ENCODE results near the gene XAGE1B.
A peak's percentile ranks its signal among the peaks of the same experiment; 100 is the strongest.
"Not testable (repeated sequence)": the region's sequence is repeated elsewhere in the genome, so short reads cannot be mapped to it uniquely, and the experiment has no call there.

The XAGE1B gene, protein sequence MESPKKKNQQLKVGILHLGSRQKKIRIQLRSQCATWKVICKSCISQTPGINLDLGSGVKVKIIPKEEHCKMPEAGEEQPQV

DNA sequence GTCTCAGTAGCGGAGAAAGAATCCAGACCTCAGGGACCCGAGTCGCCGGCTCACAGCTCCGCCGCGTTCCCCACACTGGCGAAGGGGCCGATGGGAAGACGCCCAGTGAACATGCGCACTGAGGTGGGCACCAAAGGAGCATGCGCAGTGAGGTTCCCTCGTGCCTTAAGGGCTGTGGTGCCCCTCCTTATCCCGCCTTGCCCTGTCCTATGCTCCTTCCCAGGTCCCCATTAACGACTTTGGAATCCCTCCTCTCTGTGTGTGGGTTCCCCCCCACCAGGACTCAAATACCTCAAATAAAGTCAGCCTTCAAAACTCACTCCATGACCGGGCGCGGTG is at the start of gene XAGE1B:
Gene XAGE1B, minus strand, starts transcription at position 77 of the 339 bp plus-strand sequence. CDS start 1,536 bp downstream, outside the sequence.
- DNase-seq: not testable (repeated sequence)

DNA sequence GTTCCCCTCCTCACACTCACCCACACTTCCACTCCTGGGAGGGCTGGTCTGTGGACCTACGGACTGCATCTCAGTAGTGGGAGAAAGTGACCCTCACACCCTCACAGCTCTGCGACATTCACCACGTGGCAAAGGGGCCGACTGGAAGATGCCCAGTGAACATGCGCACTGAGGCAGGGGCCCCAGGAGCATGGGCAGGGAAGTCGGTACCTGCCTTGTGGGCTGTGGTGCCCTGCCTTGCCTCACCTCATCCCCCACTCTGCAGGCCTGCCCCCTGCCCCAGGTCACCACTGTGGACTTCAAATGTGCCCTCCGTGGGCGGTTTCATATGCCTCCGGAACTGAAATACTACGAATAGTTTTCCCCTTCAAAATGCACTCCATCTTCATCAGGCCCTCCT is 46.2 kb upstream of the XAGE1B start:
- no peak for DNase-seq

DNA sequence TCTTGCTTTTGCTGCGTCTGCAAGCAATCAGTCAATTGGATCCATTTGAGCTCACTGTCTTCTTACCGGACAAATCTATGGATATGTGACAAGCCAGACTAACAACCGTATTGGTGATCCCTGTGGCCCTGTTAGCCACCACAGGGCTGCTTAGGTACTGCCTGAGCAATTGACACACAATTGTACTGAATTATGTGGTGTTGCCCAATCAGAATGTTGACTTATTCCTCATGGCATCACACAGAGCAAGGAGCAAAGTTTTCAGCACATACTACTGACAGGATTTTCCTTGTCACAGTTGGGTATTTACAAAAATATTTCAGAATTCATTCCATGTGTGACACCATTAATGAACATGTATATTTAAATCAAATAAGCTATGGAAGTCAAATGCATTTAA is 41.3 kb upstream of the XAGE1B start:
- DNase-seq: no peak

DNA sequence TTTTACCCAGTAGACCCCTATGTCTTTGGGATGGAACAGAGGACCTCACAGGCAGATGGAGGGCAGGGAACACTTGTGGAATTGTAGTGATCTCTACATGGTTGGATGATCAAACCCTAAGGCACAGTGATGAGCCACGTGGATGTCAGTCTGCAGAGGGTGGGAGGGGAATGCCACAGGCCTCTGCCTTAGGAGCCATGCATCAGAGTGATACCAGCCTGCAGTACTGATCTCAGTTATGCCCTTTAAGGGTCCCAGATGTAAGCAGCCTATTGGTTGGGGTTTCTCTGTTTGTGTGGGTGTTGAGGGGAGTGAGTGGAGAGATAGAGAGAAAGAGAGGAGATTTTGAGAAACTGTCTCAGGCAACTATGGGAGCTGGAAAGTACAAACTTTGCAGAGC is 39.9 kb upstream of the XAGE1B start:
- DNase-seq: no peak

DNA sequence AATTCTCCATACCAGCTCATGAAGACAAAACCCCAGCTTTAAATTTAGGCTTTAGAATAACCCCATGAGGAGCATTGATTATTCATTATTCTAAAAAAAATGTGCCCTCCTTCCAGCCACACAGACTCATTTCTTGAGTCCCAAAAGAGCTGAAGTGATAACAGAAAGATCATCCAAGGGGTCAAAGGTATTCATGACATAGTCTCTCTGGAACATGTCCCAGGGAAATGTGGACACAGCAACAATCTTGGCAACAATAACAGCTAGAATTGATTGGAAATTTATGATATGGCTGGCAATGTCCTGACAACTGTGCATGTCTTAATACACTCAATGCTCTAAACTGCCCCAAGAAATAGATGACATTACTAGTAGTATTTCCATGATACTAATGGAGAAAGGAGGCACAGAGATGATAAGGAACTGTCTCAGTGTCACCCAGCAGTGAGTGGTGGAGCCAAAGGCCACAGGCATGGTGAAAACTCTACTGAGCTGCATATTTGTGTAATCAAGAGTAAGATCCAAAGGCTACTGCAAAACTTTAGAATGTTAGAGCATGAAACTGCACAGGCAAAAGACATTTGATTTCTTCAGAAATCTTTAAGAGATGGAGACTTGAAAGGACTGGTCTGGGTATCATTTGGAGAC is 37.3 kb upstream of the XAGE1B start:
- no peak for DNase-seq

DNA sequence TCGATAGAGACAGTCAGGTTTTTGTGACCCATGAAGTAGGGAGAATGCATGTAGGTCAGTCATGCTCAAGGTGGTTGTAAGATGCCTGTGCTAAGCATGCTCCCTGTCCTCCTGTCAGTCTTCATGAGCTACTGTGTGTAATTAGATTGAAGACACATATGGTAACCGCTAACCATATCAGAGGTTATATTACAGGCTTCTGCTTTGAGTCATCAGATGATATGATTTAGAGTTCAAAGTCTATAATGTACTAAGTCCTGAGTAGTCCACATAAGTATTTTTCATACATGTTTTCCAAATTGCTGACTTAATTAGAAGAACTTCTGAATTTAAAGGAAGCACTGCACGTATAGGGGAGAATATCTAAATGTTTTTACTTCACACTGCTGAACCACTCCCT is 31.9 kb upstream of the XAGE1B start:
- not testable (repeated sequence) for DNase-seq

DNA sequence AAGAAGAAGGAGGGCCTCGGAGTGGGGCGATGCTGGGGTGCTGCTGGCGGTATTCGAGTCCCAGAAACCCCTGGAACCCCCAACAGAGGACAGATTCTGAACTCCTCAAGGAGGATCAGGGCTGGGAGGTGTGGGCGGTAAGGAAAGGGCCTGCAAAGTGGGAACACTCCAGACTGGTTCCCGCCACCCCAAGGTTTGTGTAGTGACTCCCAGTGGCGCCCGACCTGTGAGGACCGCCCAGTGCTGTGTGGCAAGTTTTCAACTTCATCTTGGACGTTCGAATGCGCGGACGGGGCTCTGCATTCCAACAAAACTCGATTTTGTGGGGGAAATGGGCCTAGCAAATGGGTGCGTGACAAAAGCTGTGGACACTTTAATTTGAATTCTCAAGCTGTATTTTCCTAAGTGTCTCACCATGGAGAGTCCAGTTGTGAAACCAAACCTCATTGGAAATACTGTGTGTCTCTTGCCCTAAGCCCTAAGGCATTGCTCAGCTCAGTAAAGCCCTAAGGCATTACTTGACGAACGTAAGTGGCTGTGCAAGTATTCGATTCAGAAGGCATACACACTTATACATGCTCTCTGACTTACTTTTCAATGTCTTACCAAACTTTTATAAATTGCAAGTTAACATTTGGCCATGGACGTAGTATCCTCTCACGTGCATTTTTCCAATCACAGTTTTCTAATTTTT is 27.4 kb upstream of the XAGE1B start:
- DNase-seq: no peak

DNA sequence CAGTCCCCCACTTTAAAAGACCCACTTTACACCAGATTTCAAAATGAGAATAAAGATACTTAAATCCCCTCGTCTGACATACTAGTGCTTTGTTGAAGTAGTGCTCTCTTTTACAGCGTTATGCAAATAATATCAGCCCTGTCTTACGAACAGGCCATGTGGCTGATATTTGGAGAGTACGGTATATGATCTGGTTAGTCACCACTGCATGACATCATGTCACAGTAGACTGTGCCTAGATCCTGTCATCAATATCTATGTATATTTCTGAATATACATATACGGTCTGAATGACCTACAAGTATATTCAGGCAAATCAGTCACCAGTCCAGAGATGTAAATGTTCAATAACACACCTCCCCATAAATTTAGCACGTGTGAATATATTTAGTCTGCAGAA is 25.4 kb upstream of the XAGE1B start:
- peak in 1 of 2 experiments; percentile 4 for DNase-seq

DNA sequence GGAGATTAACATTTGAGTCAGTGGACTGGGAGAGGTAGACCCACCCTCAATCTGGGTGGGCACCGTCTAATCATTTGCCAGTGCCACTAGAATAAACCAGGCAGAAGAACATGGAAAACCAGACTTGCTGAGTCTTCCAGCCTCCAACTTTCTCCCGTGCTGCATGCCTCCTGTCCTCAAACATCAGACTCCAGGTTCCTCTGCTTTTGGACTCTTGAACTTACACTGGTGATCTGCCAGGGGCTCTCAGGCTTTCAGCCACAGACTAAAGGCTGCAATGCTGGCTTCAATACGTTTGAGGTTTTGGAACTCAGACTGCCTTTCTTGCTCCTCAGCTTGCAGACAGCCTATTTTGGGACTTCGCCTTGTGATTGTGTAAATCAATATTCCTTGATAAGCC is 24.2 kb upstream of the XAGE1B start:
- DNase-seq: not testable (repeated sequence)

DNA sequence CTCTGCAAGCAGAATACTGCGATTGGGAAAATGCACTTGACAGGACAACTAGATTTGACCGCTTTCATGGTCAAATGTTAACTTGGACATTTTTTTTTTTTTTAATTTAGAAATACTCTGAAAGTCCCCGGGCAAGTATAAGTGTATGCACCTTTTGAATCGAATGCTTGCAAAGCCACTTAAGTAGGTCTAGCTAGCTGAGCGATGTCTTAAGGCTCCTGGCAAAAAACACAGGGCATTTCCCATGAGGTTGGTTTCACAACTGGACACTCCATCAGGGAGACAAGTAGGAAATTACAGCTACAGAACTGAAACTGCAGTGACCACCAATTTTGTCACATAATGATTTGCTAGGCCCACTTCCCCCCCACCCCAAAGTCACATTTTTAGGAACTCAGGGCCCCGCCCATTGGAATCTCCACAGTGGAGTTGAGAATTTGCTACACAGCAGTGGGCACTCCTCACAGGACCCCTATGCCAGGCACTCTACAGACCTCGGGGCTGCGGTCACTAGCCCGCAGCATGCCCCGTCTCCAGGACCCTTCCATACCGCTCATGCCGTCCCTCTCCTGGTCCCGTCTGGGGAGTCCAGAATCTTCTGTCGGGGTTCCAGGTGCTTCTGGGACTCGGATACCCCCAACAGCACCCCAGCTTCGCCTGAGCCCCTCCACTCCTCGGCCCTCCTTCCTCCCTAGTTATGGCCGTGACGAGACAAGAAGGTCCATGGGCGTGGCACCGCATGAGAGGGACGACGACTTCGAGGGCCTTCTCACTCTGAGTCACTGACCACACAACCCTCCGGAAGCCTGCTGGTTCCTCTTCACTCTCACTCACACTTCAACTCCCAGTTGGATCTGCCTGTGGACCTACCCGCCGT is 515 bp downstream of the XAGE1B start:
- DNase-seq: not testable (repeated sequence)

DNA sequence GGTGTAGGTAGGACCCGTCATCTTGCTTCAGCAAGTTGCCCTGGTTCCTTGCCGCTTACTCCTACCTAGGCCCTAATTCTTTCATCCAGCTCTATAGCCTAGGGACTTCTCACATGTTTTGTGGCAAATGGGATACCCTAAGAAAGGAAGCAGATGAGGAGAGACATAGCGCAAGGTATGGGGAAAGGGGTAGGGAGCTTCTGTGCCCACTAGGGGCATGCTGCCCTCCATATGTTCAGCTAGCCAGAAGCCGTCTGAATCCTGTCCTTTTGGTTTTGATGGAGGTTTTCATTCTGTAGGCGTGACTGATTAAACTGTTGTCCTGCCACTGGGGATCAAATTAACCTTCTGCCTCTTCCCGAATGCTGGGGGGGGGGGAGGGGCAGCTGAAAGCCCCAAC is 5.7 kb downstream of the XAGE1B start:
- DNase-seq: not testable (repeated sequence)

DNA sequence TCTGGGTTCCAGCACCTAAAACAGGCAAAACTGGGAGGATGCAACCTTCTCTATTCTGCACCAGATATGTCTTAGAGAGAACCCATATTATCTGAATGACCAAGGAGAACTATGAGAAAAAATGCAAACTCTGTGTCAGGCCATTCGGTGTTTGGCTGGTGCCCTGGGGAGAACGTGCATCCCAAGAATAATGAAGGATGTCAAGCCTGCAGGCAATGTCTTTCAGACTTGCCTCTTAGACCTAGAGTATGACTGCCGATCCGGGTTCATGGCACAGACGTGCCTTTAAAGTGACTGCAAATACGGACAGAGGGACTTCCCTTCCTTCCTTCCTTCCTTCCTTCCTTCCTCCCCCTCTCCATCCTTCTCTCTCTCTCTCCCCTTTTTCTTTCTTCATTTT is 6.9 kb downstream of the XAGE1B start:
- DNase-seq: no peak

DNA sequence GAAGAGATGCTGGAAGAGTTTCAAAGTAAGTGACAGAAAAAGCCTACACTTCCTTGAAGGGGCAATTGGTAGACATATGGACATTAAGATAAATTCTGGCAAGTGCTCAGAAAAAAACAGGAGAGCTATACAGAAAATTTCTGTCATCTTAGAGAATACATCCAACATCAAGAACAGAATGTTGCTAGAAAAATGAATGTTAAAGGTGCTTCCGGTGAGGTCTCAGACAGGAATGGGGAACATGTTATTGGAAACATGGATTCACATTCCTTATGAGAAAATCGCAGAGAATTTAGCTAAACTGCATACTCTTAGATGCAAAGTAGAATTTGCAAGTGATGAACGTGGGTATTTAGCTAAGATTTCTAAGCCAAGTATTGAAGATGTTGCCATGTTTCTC is 9.5 kb downstream of the XAGE1B start:
- no peak for DNase-seq

DNA sequence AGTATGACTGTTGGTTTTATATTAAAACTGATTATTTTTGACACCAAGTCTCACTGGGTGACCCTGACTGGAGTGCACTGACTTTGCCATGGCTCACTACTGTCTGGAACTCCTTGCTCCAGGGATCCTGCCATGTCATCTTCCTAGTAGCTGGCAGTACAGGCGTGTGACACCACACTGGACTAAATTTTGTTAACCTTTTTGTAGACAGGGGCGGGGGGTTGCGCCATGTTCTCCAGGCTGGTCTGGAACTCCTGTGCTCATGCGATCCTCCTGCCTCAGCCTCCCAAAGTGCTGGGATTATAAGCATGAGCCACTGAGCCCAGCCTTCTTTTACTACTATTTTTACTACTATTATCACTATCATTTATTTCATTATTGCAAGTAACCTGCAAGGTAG is 12.3 kb downstream of the XAGE1B start:
- DNase-seq: no peak

DNA sequence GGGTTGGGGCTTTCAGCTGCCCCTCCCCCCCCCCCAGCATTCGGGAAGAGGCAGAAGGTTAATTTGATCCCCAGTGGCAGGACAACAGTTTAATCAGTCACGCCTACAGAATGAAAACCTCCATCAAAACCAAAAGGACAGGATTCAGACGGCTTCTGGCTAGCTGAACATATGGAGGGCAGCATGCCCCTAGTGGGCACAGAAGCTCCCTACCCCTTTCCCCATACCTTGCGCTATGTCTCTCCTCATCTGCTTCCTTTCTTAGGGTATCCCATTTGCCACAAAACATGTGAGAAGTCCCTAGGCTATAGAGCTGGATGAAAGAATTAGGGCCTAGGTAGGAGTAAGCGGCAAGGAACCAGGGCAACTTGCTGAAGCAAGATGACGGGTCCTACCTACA is 15.5 kb downstream of the XAGE1B start:
- DNase-seq: not testable (repeated sequence)

DNA sequence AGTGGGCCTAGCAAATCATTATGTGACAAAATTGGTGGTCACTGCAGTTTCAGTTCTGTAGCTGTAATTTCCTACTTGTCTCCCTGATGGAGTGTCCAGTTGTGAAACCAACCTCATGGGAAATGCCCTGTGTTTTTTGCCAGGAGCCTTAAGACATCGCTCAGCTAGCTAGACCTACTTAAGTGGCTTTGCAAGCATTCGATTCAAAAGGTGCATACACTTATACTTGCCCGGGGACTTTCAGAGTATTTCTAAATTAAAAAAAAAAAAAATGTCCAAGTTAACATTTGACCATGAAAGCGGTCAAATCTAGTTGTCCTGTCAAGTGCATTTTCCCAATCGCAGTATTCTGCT is 20.5 kb downstream of the XAGE1B start:
- DNase-seq: not testable (repeated sequence)

DNA sequence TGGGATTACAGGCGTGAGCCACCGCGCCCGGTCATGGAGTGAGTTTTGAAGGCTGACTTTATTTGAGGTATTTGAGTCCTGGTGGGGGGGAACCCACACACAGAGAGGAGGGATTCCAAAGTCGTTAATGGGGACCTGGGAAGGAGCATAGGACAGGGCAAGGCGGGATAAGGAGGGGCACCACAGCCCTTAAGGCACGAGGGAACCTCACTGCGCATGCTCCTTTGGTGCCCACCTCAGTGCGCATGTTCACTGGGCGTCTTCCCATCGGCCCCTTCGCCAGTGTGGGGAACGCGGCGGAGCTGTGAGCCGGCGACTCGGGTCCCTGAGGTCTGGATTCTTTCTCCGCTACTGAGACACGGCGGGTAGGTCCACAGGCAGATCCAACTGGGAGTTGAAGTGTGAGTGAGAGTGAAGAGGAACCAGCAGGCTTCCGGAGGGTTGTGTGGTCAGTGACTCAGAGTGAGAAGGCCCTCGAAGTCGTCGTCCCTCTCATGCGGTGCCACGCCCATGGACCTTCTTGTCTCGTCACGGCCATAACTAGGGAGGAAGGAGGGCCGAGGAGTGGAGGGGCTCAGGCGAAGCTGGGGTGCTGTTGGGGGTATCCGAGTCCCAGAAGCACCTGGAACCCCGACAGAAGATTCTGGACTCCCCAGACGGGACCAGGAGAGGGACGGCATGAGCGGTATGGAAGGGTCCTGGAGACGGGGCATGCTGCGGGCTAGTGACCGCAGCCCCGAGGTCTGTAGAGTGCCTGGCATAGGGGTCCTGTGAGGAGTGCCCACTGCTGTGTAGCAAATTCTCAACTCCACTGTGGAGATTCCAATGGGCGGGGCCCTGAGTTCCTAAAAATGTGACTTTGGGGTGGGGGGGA is 21.1 kb downstream of the XAGE1B start, which contains the start of gene XAGE1A:
Gene XAGE1A, plus strand, starts transcription at position 264 of the 874 bp plus-strand sequence. CDS start 1,554 bp downstream, outside the sequence.
- not testable (repeated sequence) for DNase-seq

DNA sequence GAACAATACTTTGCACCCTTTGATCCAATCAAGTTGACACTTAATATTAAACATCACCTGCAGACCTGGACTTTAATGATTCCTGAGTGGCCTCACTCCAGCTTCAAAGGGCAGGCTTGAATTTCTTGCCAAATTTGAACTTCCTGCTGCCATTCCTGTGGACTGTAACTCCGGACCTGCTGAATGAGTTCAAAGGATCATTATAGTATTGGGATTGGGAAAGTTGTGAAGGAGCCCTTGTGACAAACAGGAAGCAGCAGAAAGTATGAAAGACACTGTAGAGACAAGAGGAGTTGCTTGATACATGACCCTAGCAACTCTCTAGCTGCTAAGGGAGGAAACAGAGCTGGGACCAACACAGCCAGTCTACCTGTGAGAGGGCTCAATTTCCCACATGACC is 45.6 kb downstream of the XAGE1B start:
- DNase-seq: not testable (repeated sequence)
